ENCODE measurements around the gene TDP1. TPM values are rescaled to one million over a fixed set of nuclear protein-coding genes. Genes with fewer than 3 reads are reported as not detected.

Gene TDP1
- total RNA-seq (14.7 and 19.4 TPM in 2 replicates), polyA plus RNA-seq (12.1 and 19.9 TPM in 2 replicates)

GRCh38 chr14:89955745-89956660, at the start of gene TDP1:
Gene TDP1, plus strand, starts transcription at chr14:89955927. Its CDS starts 7,188 bp downstream, at chr14:89963115.
- Histone ChIP-seq H2AFZ (peak within 1 kb of the TSS; percentile 81), H3K9me2 (replicated peaks; ENCODE audit: insufficient read depth) (no peaks in the 10 kb centered on the region), H4K20me1 (ENCODE audit: insufficient read depth, poor library complexity, severe bottlenecking) (no peaks in the 10 kb centered on the region), H3K9me3 (ENCODE audit: low read depth) (no peaks in the 10 kb centered on the region), H3K36me3 (replicated peaks; ENCODE audit: insufficient read depth, low read depth) (no peaks in the 10 kb centered on the region), H3K4me1 (ENCODE audit: insufficient read depth) (peaks cover 16% of the 10 kb centered on the region), H3K4me3 (peak within 1 kb of the TSS; percentile 57), H3K79me2 (peaks cover 14% of the 10 kb centered on the region), H3K27ac (peak within 1 kb of the TSS; percentile 87), H3K27me3 (no peaks in the 10 kb centered on the region), H3K4me2 (peak within 1 kb of the TSS; percentile 84)
- under 1% methylated on average over 80 of the region's 84 CpGs for WGBS (ENCODE audit: low lambda C conversion rate, missing lambda C conversion rate)
- DNase-seq (ENCODE audit: low spot score): peak; percentile 99
- TF ChIP-seq CTCF (IDR thresholded peaks at IDR 0.05; ENCODE audit: poor library complexity) (peak; percentile 25), EZH2phosphoT487 (IDR thresholded peaks at IDR 0.05; ENCODE audit: low read depth, severe bottlenecking, unreplicated experiment) (no peak)

- Histone ChIP-seq H3K9me3 (ENCODE audit: low read depth) (no peaks in the 10 kb centered on the region), H3K4me1 (ENCODE audit: insufficient read depth) (peaks cover 7% of the 10 kb centered on the region), H3K36me3 (replicated peaks; ENCODE audit: insufficient read depth, low read depth) (no peaks in the 10 kb centered on the region), H3K27me3 (no peaks in the 10 kb centered on the region), H3K27ac (no peak overlapping the region), H3K79me2 (no peaks in the 10 kb centered on the region), H3K4me3 (no peak overlapping the region), H4K20me1 (ENCODE audit: insufficient read depth, poor library complexity, severe bottlenecking) (no peaks in the 10 kb centered on the region), H3K9me2 (replicated peaks; ENCODE audit: insufficient read depth) (no peaks in the 10 kb centered on the region), H3K4me2 (no peak overlapping the region), H2AFZ (no peak overlapping the region)
- no peak for DNase-seq (ENCODE audit: low spot score)
- TF ChIP-seq EZH2 (IDR thresholded peaks at IDR 0.05; ENCODE audit: borderline replicate concordance): no peak
- no peak for TF ChIP-seq EZH2phosphoT487 (IDR thresholded peaks at IDR 0.05; ENCODE audit: low read depth, severe bottlenecking, unreplicated experiment)
- TF ChIP-seq CTCF (IDR thresholded peaks at IDR 0.05; ENCODE audit: poor library complexity): no peak
Observed at GRCh38 chr14:89906000-89906399, 49.7 kb upstream of the TDP1 start.

- TF ChIP-seq CTCF (IDR thresholded peaks at IDR 0.05; ENCODE audit: poor library complexity): no peak
- TF ChIP-seq EZH2 (IDR thresholded peaks at IDR 0.05; ENCODE audit: borderline replicate concordance): no peak
- TF ChIP-seq EZH2phosphoT487 (IDR thresholded peaks at IDR 0.05; ENCODE audit: low read depth, severe bottlenecking, unreplicated experiment): no peak
- H3K36me3 ChIP-seq (replicated peaks; ENCODE audit: insufficient read depth, low read depth): no peaks in the 10 kb centered on the region
- no peak overlapping the region for H3K4me2 ChIP-seq
- no peak overlapping the region for H3K27ac ChIP-seq
- H3K9me3 ChIP-seq (ENCODE audit: low read depth): no peaks in the 10 kb centered on the region
- no peak for DNase-seq (ENCODE audit: low spot score)
- H2AFZ ChIP-seq: no peak overlapping the region
- no peaks in the 10 kb centered on the region for H3K9me2 ChIP-seq (replicated peaks; ENCODE audit: insufficient read depth)
- H3K79me2 ChIP-seq: no peaks in the 10 kb centered on the region
- H3K4me3 ChIP-seq: no peak overlapping the region
- peaks cover 21% of the 10 kb centered on the region for H3K4me1 ChIP-seq (ENCODE audit: insufficient read depth)
- no peaks in the 10 kb centered on the region for H3K27me3 ChIP-seq
- WGBS (ENCODE audit: low lambda C conversion rate, missing lambda C conversion rate): 68% methylated on average over 4 of the region's 4 CpGs
- no peaks in the 10 kb centered on the region for H4K20me1 ChIP-seq (ENCODE audit: insufficient read depth, poor library complexity, severe bottlenecking)
Observed at GRCh38 chr14:89907655-89908054, 48.1 kb upstream of the TDP1 start.
